H9 (cell line): ENCODE results near the gene CACNB2. TPM values are rescaled to one million over a fixed set of nuclear protein-coding genes. Genes with fewer than 3 reads are reported as not detected.

Experiments
- DNase-seq: peaks from one replicate; pipeline ENCODE4 v3.0.0-alpha.2; 2017
- H2AFZ ChIP-seq: one replicate; pipeline ENCODE4 v1.6.1; 2013; ENCODE audit warnings: mild to moderate bottlenecking, low read length, control low read depth, moderate library complexity
- H2AK5ac ChIP-seq: 2 replicates; pipeline ENCODE4 v1.6.1; 2013; ENCODE audit warnings: low read length, control low read depth, mixed read lengths; ENCODE audit not compliant: insufficient read length
- H2BK120ac ChIP-seq: one replicate; pipeline ENCODE4 v1.6.1; 2013; ENCODE audit warnings: low read depth, mild to moderate bottlenecking, low read length, control low read depth, inconsistent platforms; ENCODE audit not compliant: poor library complexity, severe bottlenecking
- H2BK12ac ChIP-seq: 2 replicates; pipeline ENCODE4 v1.6.1; 2013; ENCODE audit warnings: low read length, control low read depth, mixed read lengths, low read depth; ENCODE audit not compliant: insufficient read length
- H2BK15ac ChIP-seq: 2 replicates; pipeline ENCODE4 v1.6.1; 2013; ENCODE audit warnings: low read depth, low read length, control low read depth
- H2BK20ac ChIP-seq: one replicate; pipeline ENCODE4 v1.6.1; 2013; ENCODE audit warnings: low read depth, mild to moderate bottlenecking, low read length, control low read depth, inconsistent platforms; ENCODE audit not compliant: poor library complexity, severe bottlenecking
- H2BK5ac ChIP-seq: 2 replicates; pipeline ENCODE4 v1.6.1; 2013; ENCODE audit warnings: low read length, control low read depth, mixed read lengths; ENCODE audit not compliant: insufficient read length
- H3K14ac ChIP-seq: 2 replicates; pipeline ENCODE4 v1.6.1; 2013; ENCODE audit warnings: low read length, control low read depth; ENCODE audit not compliant: insufficient read depth
- H3K18ac ChIP-seq: 2 replicates; pipeline ENCODE4 v1.6.1; 2013; ENCODE audit warnings: low read depth, mild to moderate bottlenecking, mixed read lengths, low read length, control low read depth; ENCODE audit not compliant: insufficient read length
- H3K23ac ChIP-seq: 2 replicates; pipeline ENCODE4 v1.6.1; 2013; ENCODE audit warnings: low read length, control low read depth, mixed read lengths, low read depth; ENCODE audit not compliant: insufficient read length
- H3K23me2 ChIP-seq: 2 replicates; pipeline ENCODE4 v1.6.1; 2013; ENCODE audit warnings: low read depth, mild to moderate bottlenecking, mixed read lengths, low read length, control low read depth; ENCODE audit not compliant: insufficient read length, poor library complexity, severe bottlenecking
- H3K27ac ChIP-seq: 2 replicates; pipeline ENCODE4 v1.5.1; 2013; ENCODE audit warnings: low read length, control low read depth, mixed read lengths, low read depth; ENCODE audit not compliant: insufficient read length
- H3K27me3 ChIP-seq: 2 replicates; pipeline ENCODE4 v1.6.1; 2013; ENCODE audit warnings: low read length, control low read depth, inconsistent platforms; ENCODE audit not compliant: insufficient read depth
- H3K4ac ChIP-seq: 2 replicates; pipeline ENCODE4 v1.6.1; 2013; ENCODE audit warnings: low read depth, mild to moderate bottlenecking, control low read depth, inconsistent platforms, low read length, moderate library complexity
- H3K4me1 ChIP-seq: 2 replicates; pipeline ENCODE4 v1.6.1; 2013; ENCODE audit warnings: low read length, control low read depth, inconsistent platforms; ENCODE audit not compliant: insufficient read depth
- H3K4me2 ChIP-seq: 2 replicates; pipeline ENCODE4 v1.6.1; 2013; ENCODE audit warnings: low read length, control low read depth, mixed read lengths; ENCODE audit not compliant: insufficient read length, insufficient read depth
- H3K56ac ChIP-seq: 2 replicates; pipeline ENCODE4 v1.6.1; 2013; ENCODE audit warnings: low read depth, mild to moderate bottlenecking, mixed read lengths, low read length, control low read depth; ENCODE audit not compliant: insufficient read length
- H3K79me1 ChIP-seq: 2 replicates; pipeline ENCODE4 v1.6.1; 2013; ENCODE audit warnings: low read depth, mild to moderate bottlenecking, moderate library complexity, low read length, control low read depth, inconsistent platforms; ENCODE audit not compliant: insufficient read depth, poor library complexity, severe bottlenecking
- H3K79me2 ChIP-seq: 2 replicates; pipeline ENCODE4 v1.6.1; 2013; ENCODE audit warnings: low read length, control low read depth, inconsistent platforms; ENCODE audit not compliant: insufficient read depth
- H3K9ac ChIP-seq: 2 replicates; pipeline ENCODE4 v1.6.1; 2013; ENCODE audit warnings: low read length, control low read depth, mixed read lengths; ENCODE audit not compliant: insufficient read length; ENCODE audit errors: extremely low read depth
- H3K9me3 ChIP-seq: one replicate; pipeline ENCODE4 v1.6.1; 2013; ENCODE audit warnings: low read depth, low read length, inconsistent platforms; ENCODE audit not compliant: control insufficient read depth
- H3T11ph ChIP-seq: one replicate; pipeline ENCODE4 v1.6.1; 2013; ENCODE audit warnings: mild to moderate bottlenecking, low read length, control low read depth, inconsistent platforms
- H4K20me1 ChIP-seq: one replicate; pipeline ENCODE4 v1.6.1; 2013; ENCODE audit not compliant: control insufficient read depth, insufficient read length, insufficient read depth
- H4K5ac ChIP-seq: 2 replicates; pipeline ENCODE4 v1.6.1; 2013; ENCODE audit warnings: low read depth, mild to moderate bottlenecking, mixed read lengths, low read length, control low read depth; ENCODE audit not compliant: insufficient read length
- H4K8ac ChIP-seq: replicated peaks from 2 replicates; pipeline ENCODE4 v1.6.1; 2013; ENCODE audit warnings: low read length, control low read depth, mixed read lengths, low read depth; ENCODE audit not compliant: insufficient read length
- H4K91ac ChIP-seq: 2 replicates; pipeline ENCODE4 v1.6.1; 2013; ENCODE audit warnings: low read depth, mild to moderate bottlenecking, moderate library complexity, mixed read lengths, low read length, control low read depth; ENCODE audit not compliant: insufficient read length
- H3K27ac Mint-ChIP-seq, 3 experiments: 2 replicates in 2 of 3; 3 replicates in 1 of 3; pipeline ENCODE4 v1.8.0; 2020 to 2021; ENCODE audit warnings: mixed read lengths in 3 of 3, mild to moderate bottlenecking in 1 of 3, moderate library complexity in 1 of 3
- H3K27me3 Mint-ChIP-seq: 2 replicates; pipeline ENCODE4 v1.8.0; 2021; ENCODE audit warnings: low read depth, mild to moderate bottlenecking, moderate library complexity, mixed read lengths
- H3K36me3 Mint-ChIP-seq, 3 experiments: 2 replicates in 2 of 3; 3 replicates in 1 of 3; pipeline ENCODE4 v1.8.0; 2020 to 2021; ENCODE audit warnings: low read depth in 3 of 3, mixed read lengths in 3 of 3; ENCODE audit not compliant: insufficient read depth in 1 of 3
- H3K4me1 Mint-ChIP-seq, 2 experiments: 2 replicates each; pipeline ENCODE4 v1.8.0; 2020; ENCODE audit warnings: mixed read lengths in 2 of 2
- H3K4me3 Mint-ChIP-seq, 2 experiments: 2 replicates in 1 of 2; 3 replicates in 1 of 2; pipeline ENCODE4 v1.8.0; 2020 to 2021; ENCODE audit warnings: mild to moderate bottlenecking in 2 of 2, mixed read lengths in 2 of 2, moderate library complexity in 1 of 2
- H3K9me3 Mint-ChIP-seq, 2 experiments: 2 replicates in 1 of 2; 3 replicates in 1 of 2; pipeline ENCODE4 v1.8.0; 2020; ENCODE audit warnings: mild to moderate bottlenecking in 2 of 2, mixed read lengths in 2 of 2, moderate library complexity in 1 of 2
- WGBS: extraction: QIAGEN DNeasy Blood & Tissue Kit; methylation state at CpG from one replicate; pipeline ENCODE4 v1.1.7; 2013; ENCODE audit warnings: missing lambda C conversion rate, low lambda C conversion rate, mixed read lengths; ENCODE audit not compliant: insufficient read length; ENCODE audit errors: extremely low coverage; 5-methylcytosine and 5-hydroxymethylcytosine counted together
- total RNA-seq: library from RNA; stranded (reverse); gene quantifications from 2 replicates; pipeline ENCODE4 v1.2.1, GENCODE V29; 2021
- TF ChIP-seq, protein P1 (sequence below): fragments of 200-600 bp; sonication (generic); conservative IDR thresholded peaks from 3 replicates; pipeline ENCODE4 v1.8.0; 2021; ENCODE audit warnings: antibody characterized with exemption, mild to moderate bottlenecking

The CACNB2 gene
- total RNA-seq, 1 experiment from 2014 or later, result 2.6 TPM

DNA sequence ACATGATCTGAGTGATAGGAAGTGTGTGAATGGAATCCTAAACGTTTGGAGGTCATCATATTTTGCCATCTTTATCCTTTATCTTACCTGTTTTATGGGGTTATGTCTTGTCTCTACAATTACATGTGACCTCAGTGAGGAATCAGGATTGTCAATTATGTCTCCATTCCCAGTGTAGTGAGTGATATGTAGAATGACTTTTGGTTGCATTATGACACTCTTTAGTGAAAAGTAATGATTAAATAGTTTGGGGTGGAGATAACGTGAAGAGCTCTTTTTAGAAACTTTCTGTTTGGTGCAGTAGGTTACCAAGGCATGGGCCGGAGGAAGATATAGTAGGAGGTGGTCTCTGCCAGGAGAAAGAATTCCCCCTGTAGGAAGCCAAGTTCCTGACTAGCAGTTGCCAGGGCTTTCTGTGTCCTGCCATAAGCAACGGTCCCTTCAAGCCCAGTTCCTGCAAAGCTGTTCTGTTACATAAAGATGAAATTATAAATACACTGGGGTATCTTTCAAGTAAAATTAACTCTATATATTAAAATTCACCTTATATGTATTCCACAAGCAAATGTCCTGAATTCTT lies 282.9 kb downstream of the CACNB2 start:
- H2AFZ ChIP-seq, result no peak overlapping the region
- Mint-ChIP-seq H3K27me3 (no peaks in the 10 kb centered on the region), H3K9me3 (no peaks in the 10 kb centered on the region), H3K4me3 (no peak overlapping the region), H3K36me3 (no peaks in the 10 kb centered on the region), H3K27ac (no peak overlapping the region), H3K4me1 (peaks cover 4 to 14% of the 10 kb centered on the region in 2 experiments; a peak in 3 of 4 replicates)
- no peak overlapping the region for H4K5ac ChIP-seq
- H3K4ac ChIP-seq, result no peak overlapping the region
- no peaks in the 10 kb centered on the region for H3K79me2 ChIP-seq
- H3T11ph ChIP-seq, result no peak overlapping the region
- no peak overlapping the region for H2BK15ac ChIP-seq
- no peak overlapping the region for H3K56ac ChIP-seq
- TF ChIP-seq, protein P1, sequence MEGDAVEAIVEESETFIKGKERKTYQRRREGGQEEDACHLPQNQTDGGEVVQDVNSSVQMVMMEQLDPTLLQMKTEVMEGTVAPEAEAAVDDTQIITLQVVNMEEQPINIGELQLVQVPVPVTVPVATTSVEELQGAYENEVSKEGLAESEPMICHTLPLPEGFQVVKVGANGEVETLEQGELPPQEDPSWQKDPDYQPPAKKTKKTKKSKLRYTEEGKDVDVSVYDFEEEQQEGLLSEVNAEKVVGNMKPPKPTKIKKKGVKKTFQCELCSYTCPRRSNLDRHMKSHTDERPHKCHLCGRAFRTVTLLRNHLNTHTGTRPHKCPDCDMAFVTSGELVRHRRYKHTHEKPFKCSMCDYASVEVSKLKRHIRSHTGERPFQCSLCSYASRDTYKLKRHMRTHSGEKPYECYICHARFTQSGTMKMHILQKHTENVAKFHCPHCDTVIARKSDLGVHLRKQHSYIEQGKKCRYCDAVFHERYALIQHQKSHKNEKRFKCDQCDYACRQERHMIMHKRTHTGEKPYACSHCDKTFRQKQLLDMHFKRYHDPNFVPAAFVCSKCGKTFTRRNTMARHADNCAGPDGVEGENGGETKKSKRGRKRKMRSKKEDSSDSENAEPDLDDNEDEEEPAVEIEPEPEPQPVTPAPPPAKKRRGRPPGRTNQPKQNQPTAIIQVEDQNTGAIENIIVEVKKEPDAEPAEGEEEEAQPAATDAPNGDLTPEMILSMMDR, result peak; percentile 31; the same call in 2 of the 3 replicates
- H2BK20ac ChIP-seq, result no peak overlapping the region
- H3K27ac ChIP-seq, result no peak overlapping the region
- no CpG with 5 or more reads among the region's 4 CpGs for WGBS
- H2AK5ac ChIP-seq, result no peak overlapping the region
- no peaks in the 10 kb centered on the region for H3K27me3 ChIP-seq
- H4K20me1 ChIP-seq, result no peaks in the 10 kb centered on the region
- H4K91ac ChIP-seq, result no peak overlapping the region
- DNase-seq, result no peak
- no peaks in the 10 kb centered on the region for H3K9me3 ChIP-seq
- H2BK120ac ChIP-seq, result no peak overlapping the region
- no peak overlapping the region for H2BK12ac ChIP-seq
- no peak overlapping the region for H3K18ac ChIP-seq
- no peaks in the 10 kb centered on the region for H3K4me1 ChIP-seq
- H2BK5ac ChIP-seq, result no peak overlapping the region
- H3K9ac ChIP-seq, result no peak overlapping the region
- no peaks in the 10 kb centered on the region for H3K79me1 ChIP-seq
- H3K14ac ChIP-seq, result no peak overlapping the region
- H3K23ac ChIP-seq, result no peak overlapping the region
- no peak overlapping the region for H4K8ac ChIP-seq
- H3K4me2 ChIP-seq, result no peak overlapping the region
- no peaks in the 10 kb centered on the region for H3K23me2 ChIP-seq
